A549 (cell line): ENCODE results near the gene TMEM117. TPM values are rescaled to one million over a fixed set of nuclear protein-coding genes. Genes with fewer than 3 reads are reported as not detected.

Experiments
- ATAC-seq, 2 experiments: fragments of 200-7000 bp in 1 of 2; fragments of >200 bp in 1 of 2; cut with Nextera tagmentation in 1 of 2; cut with Tn5 transposase in 1 of 2; 3 replicates each; pipeline versions ENCODE4 v1.8.0 to v1.9.1; 2018 to 2020; ENCODE audit warnings: mild to moderate bottlenecking in 1 of 2, moderate library complexity in 1 of 2
- CTCF ChIA-PET: fragments of 300-600 bp; sonication (Branson Sonifier 250); formaldehyde crosslinking; extraction: SDS; loops from one replicate; lab custom pipeline; 2021; ENCODE audit warnings: antibody characterized with exemption, inconsistent platforms; lab: Yijun Ruan, JAX
- POLR2A ChIA-PET: fragments of 350-600 bp; formaldehyde crosslinking; extraction: SDS; loops from one replicate; lab custom pipeline; 2021; ENCODE audit warnings: antibody characterized with exemption, inconsistent platforms; lab: Yijun Ruan, JAX
- DNase-seq, 2 experiments: peaks; one replicate each; pipeline versions ENCODE4 v3.0.0 to v3.0.0-alpha.2; 2011 to 2016; ENCODE audit warnings: low read depth in 1 of 2, low spot score in 1 of 2
- FAIRE-seq: peaks from 2 replicates; lab custom pipeline; 2011; peaks lifted over from hg19 to GRCh38; lab: Jason Lieb, UNC
- H3K27ac ChIP-seq, 2 experiments: fragments of >200 bp; sonication (Bioruptor Twin); formaldehyde crosslinking; 3 replicates each; pipeline ENCODE4 v1.5.1; 2016 to 2017
- H3K4me1 ChIP-seq: fragments of >200 bp; sonication (Bioruptor Twin); formaldehyde crosslinking; 3 replicates; pipeline ENCODE4 v1.6.1; 2016
- H3K4me2 ChIP-seq: fragments of >200 bp; sonication (Bioruptor Twin); formaldehyde crosslinking; 3 replicates; pipeline ENCODE4 v1.6.1; 2016
- H3K4me3 ChIP-seq: fragments of >200 bp; sonication (Bioruptor Twin); formaldehyde crosslinking; 3 replicates; pipeline ENCODE4 v1.5.1; 2016
- H3K9me3 ChIP-seq: fragments of >200 bp; sonication (Bioruptor Twin); formaldehyde crosslinking; 3 replicates; pipeline ENCODE4 v1.6.1; 2016
- BHLHE40 ChIP-seq: IDR thresholded peaks from 2 replicates; pipeline ENCODE4 v1.6.1; 2012; ENCODE audit warnings: low read depth, low read length, inconsistent platforms
- CEBPB ChIP-seq, 2 experiments: fragments of >200 bp in 1 of 2; sonication (Bioruptor Twin) in 1 of 2; formaldehyde crosslinking in 1 of 2; IDR thresholded peaks; 2 replicates each; pipeline ENCODE4 v1.6.1; 2012 to 2016
- CTCF ChIP-seq: fragments of >200 bp; sonication (Bioruptor Twin); formaldehyde crosslinking; IDR thresholded peaks from 3 replicates; pipeline ENCODE4 v1.5.1; 2016
- E2F6 ChIP-seq: IDR thresholded peaks from 2 replicates; pipeline ENCODE4 v1.6.1; 2012; ENCODE audit warnings: low read depth, borderline replicate concordance
- EP300 ChIP-seq, 2 experiments: fragments of >200 bp; sonication (Bioruptor Twin); formaldehyde crosslinking; IDR thresholded peaks; 2 replicates in 1 of 2; 3 replicates in 1 of 2; pipeline ENCODE4 v1.6.1; 2016 to 2017
- FOXS1 ChIP-seq: fragments of 250-450 bp; sonication (Bioruptor Pico); IDR thresholded peaks from 2 replicates; pipeline ENCODE4 v1.5.0; 2020; ENCODE audit warnings: mild to moderate bottlenecking, moderate library complexity
- HDAC2 ChIP-seq: fragments of 200-600 bp; sonication (generic); IDR thresholded peaks from 2 replicates; pipeline ENCODE4 v1.6.1; 2016
- HOXA7 ChIP-seq: fragments of 250-450 bp; sonication (Bioruptor Pico); IDR thresholded peaks from 2 replicates; pipeline ENCODE4 v1.5.0; 2020; ENCODE audit warnings: mild to moderate bottlenecking, moderate library complexity
- JUN ChIP-seq, 2 experiments: fragments of >200 bp; sonication (Bioruptor Twin); formaldehyde crosslinking; IDR thresholded peaks; 2 replicates in 1 of 2; 3 replicates in 1 of 2; pipeline ENCODE4 v1.6.1; 2016 to 2017
- JUNB ChIP-seq: fragments of >200 bp; sonication (Bioruptor Twin); formaldehyde crosslinking; IDR thresholded peaks from 2 replicates; pipeline ENCODE4 v1.6.1; 2016
- KDM1A ChIP-seq: fragments of 200-600 bp; sonication (generic); IDR thresholded peaks from 2 replicates; pipeline ENCODE4 v1.6.1; 2016; ENCODE audit warnings: low read depth, mild to moderate bottlenecking
- MYC ChIP-seq: IDR thresholded peaks from 2 replicates; pipeline ENCODE4 v1.6.1; 2012; ENCODE audit warnings: mild to moderate bottlenecking, inconsistent platforms, low read length, improper control_type of control experiment, borderline replicate concordance
- NPAS2 ChIP-seq: fragments of 250-450 bp; sonication (Bioruptor Pico); IDR thresholded peaks from 2 replicates; pipeline ENCODE4 v1.8.0; 2022; ENCODE audit warnings: mild to moderate bottlenecking, moderate library complexity, borderline replicate concordance
- PBX3 ChIP-seq: IDR thresholded peaks from 2 replicates; pipeline ENCODE4 v1.6.1; 2012
- POLR2A ChIP-seq: IDR thresholded peaks from 2 replicates; pipeline ENCODE4 v1.6.1; 2012; ENCODE audit warnings: mild to moderate bottlenecking, low read length
- RARB ChIP-seq: fragments of 250-450 bp; sonication (Bioruptor Pico); IDR thresholded peaks from 2 replicates; pipeline ENCODE4 v1.8.0; 2021; ENCODE audit warnings: mild to moderate bottlenecking, moderate library complexity
- RCOR1 ChIP-seq: fragments of 150-350 bp; IDR thresholded peaks from 2 replicates; pipeline ENCODE4 v1.6.1; 2014; ENCODE audit warnings: antibody characterized with exemption, low read length, low read depth
- RNF2 ChIP-seq: fragments of 200-600 bp; sonication (generic); IDR thresholded peaks from 2 replicates; pipeline ENCODE4 v1.6.1; 2016; ENCODE audit warnings: low read depth, mild to moderate bottlenecking, antibody characterized with exemption, moderate library complexity, borderline replicate concordance
- SREBF2 ChIP-seq: fragments of 450-650 bp; IDR thresholded peaks from 2 replicates; pipeline ENCODE4 v1.6.1; 2014; ENCODE audit warnings: mild to moderate bottlenecking, moderate library complexity
- ZSCAN20 ChIP-seq: fragments of 250-450 bp; sonication (Bioruptor Pico); IDR thresholded peaks from 2 replicates; pipeline ENCODE4 v1.8.0; 2022; ENCODE audit warnings: mild to moderate bottlenecking, moderate library complexity
- WGBS: methylation state at CpG from one replicate; pipeline ENCODE4 v1.1.6; 2017; ENCODE audit errors: missing lambda C conversion rate; 5-methylcytosine and 5-hydroxymethylcytosine counted together
- polyA plus RNA-seq, 4 experiments: library from polyadenylated mRNA; depleted of rRNA in 3 of 4; stranded (reverse); fragments of >200 nt; fragmentation: RNase III in 1 of 4; extraction: RNeasy Plus Mini Kit Qiagen cat#74134 plus additional on column Dnase treatment in 1 of 4; gene quantifications; 2 replicates in 3 of 4; 3 replicates in 1 of 4; pipeline ENCODE4 v1.2.3, GENCODE V29; 2011 to 2017

Gene TMEM117
- polyA plus RNA-seq, 2 of the 4 experiments (the other 2 are of a cell fraction): 2.1 to 4.6 TPM

GRCh38 chr12:44217146-44217883 lies 381.4 kb downstream of the TMEM117 start:
- DNase-seq: no peak
- no peak overlapping the region for H3K27ac ChIP-seq
- H3K4me2 ChIP-seq: no peak overlapping the region
- H3K4me1 ChIP-seq: no peaks in the 10 kb centered on the region
- no peak for TF ChIP-seq CEBPB (IDR thresholded peaks at IDR 0.05)
- no peak for TF ChIP-seq RARB
- TF ChIP-seq RCOR1: no peak
- no peak for TF ChIP-seq PBX3
- no peak for TF ChIP-seq JUNB
- no peak for FAIRE-seq
- CTCF ChIA-PET: no interaction called here
- no peak for ATAC-seq
- 55% methylated on average over 4 of the region's 4 CpGs for WGBS
- H3K9me3 ChIP-seq: no peaks in the 10 kb centered on the region
- POLR2A ChIA-PET: no interaction called here
- no peak overlapping the region for H3K4me3 ChIP-seq

- POLR2A ChIA-PET: no interaction called here
- Histone ChIP-seq H3K4me2 (no peak overlapping the region), H3K9me3 (no peaks in the 10 kb centered on the region), H3K4me3 (no peak overlapping the region), H3K4me1 (no peaks in the 10 kb centered on the region), H3K27ac (no peak overlapping the region)
- no peak for DNase-seq
- 11% methylated on average over 2 of the region's 2 CpGs for WGBS
- CTCF ChIA-PET: no interaction called here
- TF ChIP-seq KDM1A: no peak
- no peak for TF ChIP-seq CTCF
- TF ChIP-seq POLR2A: no peak
- no peak for TF ChIP-seq EP300 (IDR thresholded peaks at IDR 0.05)
- no peak for TF ChIP-seq SREBF2
- TF ChIP-seq MYC: no peak
- TF ChIP-seq NPAS2 (CRISPR knock-in tag): no peak
- TF ChIP-seq PBX3: no peak
- TF ChIP-seq ZSCAN20 (CRISPR knock-in tag): no peak
- no peak for TF ChIP-seq JUN (IDR thresholded peaks at IDR 0.05)
- TF ChIP-seq E2F6: no peak
- TF ChIP-seq BHLHE40: no peak
- TF ChIP-seq HOXA7 (CRISPR knock-in tag): no peak
- no peak for TF ChIP-seq FOXS1 (CRISPR knock-in tag)
- no peak for FAIRE-seq
- ATAC-seq: no peak
These were observed 387.9 kb downstream of the TMEM117 start for GRCh38 chr12:44223736-44224135.

- ChIA-PET CTCF (no interaction called here), POLR2A (no interaction called here)
- H3K4me3 ChIP-seq: no peak overlapping the region
- TF ChIP-seq HDAC2 (no peak), RNF2 (no peak)
- H3K9me3 ChIP-seq: no peaks in the 10 kb centered on the region
- H3K4me1 ChIP-seq: no peaks in the 10 kb centered on the region
- FAIRE-seq (no peak), DNase-seq (no peak), ATAC-seq (no peak)
- 73% methylated on average over 4 of the region's 4 CpGs for WGBS
- H3K4me2 ChIP-seq: no peak overlapping the region
- H3K27ac ChIP-seq: no peak overlapping the region
These were observed 388.7 kb downstream of the TMEM117 start for GRCh38 chr12:44224399-44225148.
